WTC11 (cell line): ENCODE results near the gene VPS25.

Experiments used
- CREB1 ChIP-seq: sonication (generic); formaldehyde crosslinking; IDR thresholded peaks from 2 replicates; pipeline ENCODE4 v1.8.0; 2023; ENCODE audit warnings: mild to moderate bottlenecking, missing genetic modification reagents
- CTCF ChIP-seq: fragments of 200-600 bp; IDR thresholded peaks from 2 replicates; pipeline ENCODE4 v1.8.0; 2022; ENCODE audit warnings: antibody characterized with exemption
- ESRRA ChIP-seq: sonication (generic); formaldehyde crosslinking; IDR thresholded peaks from 2 replicates; pipeline ENCODE4 v1.8.1; 2022; ENCODE audit warnings: mild to moderate bottlenecking, missing genetic modification reagents, borderline replicate concordance
- USF2 ChIP-seq: sonication (generic); formaldehyde crosslinking; IDR thresholded peaks from 2 replicates; pipeline ENCODE4 v1.8.1; 2023; ENCODE audit warnings: mild to moderate bottlenecking, missing genetic modification reagents, moderate library complexity

GRCh38 chr17:42772945-42773289, 332 bp upstream of the VPS25 start:
- TF ChIP-seq USF2 (CRISPR knock-in tag) = no peak
- TF ChIP-seq ESRRA (CRISPR knock-in tag) = no peak
- no peak for TF ChIP-seq CTCF
- no peak for TF ChIP-seq CREB1 (CRISPR knock-in tag)
